GM12864 (cell line): ENCODE measurements around the gene GPX8.

Experiments
- DNase-seq: peaks from one replicate; pipeline ENCODE4 v3.0.0-alpha.2; 2011; ENCODE audit warnings: low read depth
- H3K4me3 ChIP-seq: 2 replicates; pipeline ENCODE4 v1.5.1; 2011; ENCODE audit warnings: mild to moderate bottlenecking, low read depth, low read length, control low read depth
- CTCF ChIP-seq: IDR thresholded peaks from 2 replicates; pipeline ENCODE4 v1.5.1; 2011; ENCODE audit warnings: low read depth, mild to moderate bottlenecking, moderate library complexity, low read length, control low read depth, inconsistent platforms; ENCODE audit errors: missing control alignments

The GPX8 gene

GRCh38 chr5:55172937-55173686 lies 13.1 kb downstream of the GPX8 start, which contains the start of gene CDC20B:
TSS of gene CDC20B (minus strand) at chr5:55173177. CDS start at chr5:55173000, 177 bp downstream.
- TF ChIP-seq CTCF, result no peak
- peak within 1 kb of the TSS; percentile 57 for H3K4me3 ChIP-seq
- no peak for DNase-seq

- peak overlapping the region; percentile 56 for H3K4me3 ChIP-seq
- TF ChIP-seq CTCF, result no peak
- DNase-seq, result no peak
These were observed 13.8 kb downstream of the GPX8 start for GRCh38 chr5:55173687-55174230.

GRCh38 chr5:55175781-55176175 lies 15.8 kb downstream of the GPX8 start:
- no peak for DNase-seq
- TF ChIP-seq CTCF, result no peak
- no peak overlapping the region for H3K4me3 ChIP-seq

- no peak overlapping the region for H3K4me3 ChIP-seq
- TF ChIP-seq CTCF, result no peak
- DNase-seq, result no peak
These were observed 16.3 kb downstream of the GPX8 start for GRCh38 chr5:55176176-55176818.

GRCh38 chr5:55177078-55177477 lies 17.1 kb downstream of the GPX8 start:
- TF ChIP-seq CTCF, result no peak
- no peak overlapping the region for H3K4me3 ChIP-seq
- no peak for DNase-seq

DNA sequence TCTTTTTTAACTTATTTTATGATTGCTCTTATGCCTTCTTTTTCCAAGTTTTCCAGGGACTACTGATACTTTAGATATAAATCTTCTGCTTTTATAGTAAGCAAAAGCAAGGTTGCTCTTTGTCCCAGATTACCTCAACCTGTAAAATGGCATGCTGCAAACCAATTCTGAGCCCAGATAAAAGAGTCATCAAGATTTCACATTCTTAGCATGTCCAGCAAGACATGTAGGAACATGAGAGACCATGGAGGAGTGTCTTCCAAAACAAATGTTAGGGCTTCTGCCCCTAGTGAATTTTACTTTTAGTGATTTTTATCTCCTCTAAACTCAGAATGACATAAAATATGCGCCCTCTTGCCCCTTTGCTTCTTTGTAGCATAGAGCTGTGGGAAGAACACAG lies 20.0 kb downstream of the GPX8 start:
- DNase-seq, result no peak
- TF ChIP-seq CTCF, result no peak
- no peak overlapping the region for H3K4me3 ChIP-seq
